Prostate gland (tissue), 2 donors: ENCODE measurements around the gene TMEM132E.

Source experiments
- CTCF ChIP-seq, 4 experiments: fragments of 200-600 bp in 2 of 4; fragments of 450-650 bp in 2 of 4; sonication (generic) in 2 of 4; IDR thresholded peaks; 1 replicate in 3 of 4; 2 replicates in 1 of 4; pipeline ENCODE4 v1.5.1; 2016 to 2019; ENCODE audit warnings: antibody characterized with exemption in 4 of 4, mild to moderate bottlenecking in 2 of 4, moderate library complexity in 2 of 4
- POLR2A ChIP-seq: fragments of 450-650 bp; IDR thresholded peaks from one replicate; pipeline ENCODE4 v1.6.1; 2016; ENCODE audit warnings: antibody characterized with exemption, mild to moderate bottlenecking

- TF ChIP-seq CTCF (IDR thresholded peaks at IDR 0.05): no peak
- no peak for TF ChIP-seq POLR2A
Observed at GRCh38 chr17:34617398-34617797, 38.0 kb downstream of the TMEM132E start.
